ENCODE data around the gene HIRIP3.

The HIRIP3 gene

DNA sequence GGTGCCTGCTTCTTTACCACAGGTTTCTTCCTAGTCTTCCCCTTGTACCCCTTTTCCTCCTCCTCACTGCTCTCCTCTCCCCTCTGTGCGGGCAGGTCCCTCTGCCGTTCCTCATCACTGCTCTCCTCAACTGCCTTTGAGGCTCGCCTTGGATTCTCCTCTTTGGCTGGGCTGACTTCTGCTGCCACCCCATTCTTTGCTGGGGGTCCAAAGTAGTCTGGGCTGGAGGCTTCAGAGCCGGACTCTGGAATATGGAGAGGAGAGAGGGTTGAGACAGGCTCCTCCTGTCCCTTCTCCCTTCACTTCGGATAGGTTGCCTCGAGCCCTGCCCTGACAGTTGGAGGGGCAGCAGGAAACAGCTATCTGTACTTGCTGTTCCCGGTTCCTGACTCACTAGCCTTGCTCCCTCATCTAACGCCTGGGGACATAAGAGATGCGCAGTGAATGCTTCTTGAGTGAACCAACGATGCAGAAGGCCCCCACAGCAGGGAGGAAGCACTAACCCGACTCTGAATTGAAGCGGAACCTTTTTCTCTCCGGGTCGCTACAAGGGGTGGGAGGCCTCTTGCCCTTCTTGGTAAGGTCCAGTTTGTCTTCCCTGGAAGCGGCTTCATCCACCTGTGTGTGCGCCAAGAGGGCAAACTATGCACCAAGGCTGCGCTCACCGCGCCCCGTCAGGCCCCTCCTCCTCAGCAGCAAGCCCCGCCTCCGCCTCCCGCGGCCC is 655 bp downstream of the HIRIP3 start:
- peak; percentile 67 to 73 for DNase-seq (ENCODE audit: low read depth in 1 of 2, low spot score in 1 of 2)
- Histone ChIP-seq H3K27ac (replicated peaks) (peak overlapping the region; percentile 99), H3K4me3 (replicated peaks; ENCODE audit: insufficient read depth, low read length) (peak overlapping the region; percentile 90), H3K27me3 (ENCODE audit: insufficient read depth, poor library complexity, severe bottlenecking) (no peaks in the 10 kb centered on the region)
- TF ChIP-seq REST (IDR thresholded peaks at IDR 0.05; ENCODE audit: insufficient replicate concordance, low read depth), result no peak
- TF ChIP-seq GABPA (IDR thresholded peaks at IDR 0.05; ENCODE audit: low read depth), result no peak
- no peak for TF ChIP-seq SPI1 (IDR thresholded peaks at IDR 0.05; ENCODE audit: borderline replicate concordance, low read depth)
- TF ChIP-seq CTCF (IDR thresholded peaks at IDR 0.05; ENCODE audit: insufficient read depth, low read length), result no peak

- TF ChIP-seq SPI1 (IDR thresholded peaks at IDR 0.05; ENCODE audit: borderline replicate concordance, low read depth) (0 out of 2 replicates have a peak, but pooled peaks have one; percentile 6), POLR2AphosphoS5 (IDR thresholded peaks at IDR 0.05; ENCODE audit: low read depth) (no peak)
- Histone ChIP-seq H3K4me3 (replicated peaks; ENCODE audit: insufficient read depth, low read length) (peak overlapping the region; percentile 90), H3K27me3 (ENCODE audit: insufficient read depth, poor library complexity, severe bottlenecking) (no peaks in the 10 kb centered on the region), H3K27ac (replicated peaks) (peak overlapping the region; percentile 99)
- no peak for DNase-seq (ENCODE audit: low read depth in 1 of 2, low spot score in 1 of 2)
These were observed 1.4 kb downstream of the HIRIP3 start for GRCh38 chr16:29993903-29994599.

GRCh38 chr16:29993191-29993902 is 2.1 kb downstream of the HIRIP3 start:
- Histone ChIP-seq H3K27ac (replicated peaks) (no peak overlapping the region), H3K27me3 (ENCODE audit: insufficient read depth, poor library complexity, severe bottlenecking) (no peaks in the 10 kb centered on the region), H3K4me3 (replicated peaks; ENCODE audit: insufficient read depth, low read length) (no peak overlapping the region)
- TF ChIP-seq CTCF (IDR thresholded peaks at IDR 0.05; ENCODE audit: insufficient read depth, low read length) (no peak), REST (IDR thresholded peaks at IDR 0.05; ENCODE audit: insufficient replicate concordance, low read depth) (no peak), POLR2AphosphoS5 (IDR thresholded peaks at IDR 0.05; ENCODE audit: low read depth) (no peak), SPI1 (IDR thresholded peaks at IDR 0.05; ENCODE audit: borderline replicate concordance, low read depth) (no peak), GABPA (IDR thresholded peaks at IDR 0.05; ENCODE audit: low read depth) (no peak)
- no peak for DNase-seq (ENCODE audit: low read depth in 1 of 2, low spot score in 1 of 2)
